Islet precursor cell (in vitro differentiated cells): Measurements from ENCODE around the gene ERCC1.
"Not testable (repeated sequence)": the region's sequence is repeated elsewhere in the genome, so short reads cannot be mapped to it uniquely, and the experiment has no call there.

ENCODE experiments used
- DNase-seq: peaks from one replicate; pipeline ENCODE4 v3.0.0-alpha.2; 2018

The ERCC1 gene

GRCh38 chr19:45428384-45429231 is 4.9 kb upstream of the ERCC1 start:
- peak; percentile 73 for DNase-seq

- DNase-seq, result peak; percentile 97
These were observed 708 bp upstream of the ERCC1 start for GRCh38 chr19:45424191-45425058.

- no peak for DNase-seq
These were observed 606 bp downstream of the ERCC1 start for GRCh38 chr19:45423033-45423588.

DNA sequence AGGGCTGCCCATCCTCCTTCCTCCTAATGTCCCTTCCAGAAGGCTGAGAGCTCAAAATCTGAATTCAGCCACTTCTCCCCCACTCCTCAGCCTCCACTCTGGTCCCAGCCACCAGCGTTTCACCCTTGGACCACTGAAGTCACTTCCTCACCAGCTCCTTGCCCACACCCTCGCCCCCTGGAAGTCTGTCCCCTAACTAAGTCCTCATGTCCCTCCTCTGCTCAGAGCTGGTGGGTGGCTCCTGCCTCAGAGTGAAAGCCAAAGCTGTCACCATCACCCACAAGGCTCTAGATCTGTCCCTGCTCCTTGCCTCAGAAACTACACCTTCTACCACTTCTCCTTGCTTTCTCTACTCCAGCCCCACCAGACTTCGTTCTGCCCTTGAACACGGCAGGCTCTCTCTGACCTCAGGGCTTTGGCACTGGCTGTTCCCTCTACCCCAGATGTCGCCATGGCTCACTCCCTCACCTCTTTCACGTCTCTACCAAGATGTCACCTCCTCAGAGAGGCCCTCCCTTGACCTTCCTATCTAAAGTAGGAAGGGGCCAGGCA is 1.7 kb downstream of the ERCC1 start:
- no peak for DNase-seq

GRCh38 chr19:45420871-45421270 is 2.8 kb downstream of the ERCC1 start:
- no peak for DNase-seq

- DNase-seq, result no peak
These were observed 3.4 kb downstream of the ERCC1 start for GRCh38 chr19:45420356-45420755.

GRCh38 chr19:45419895-45420294 is 3.8 kb downstream of the ERCC1 start:
- DNase-seq, result no peak

DNA sequence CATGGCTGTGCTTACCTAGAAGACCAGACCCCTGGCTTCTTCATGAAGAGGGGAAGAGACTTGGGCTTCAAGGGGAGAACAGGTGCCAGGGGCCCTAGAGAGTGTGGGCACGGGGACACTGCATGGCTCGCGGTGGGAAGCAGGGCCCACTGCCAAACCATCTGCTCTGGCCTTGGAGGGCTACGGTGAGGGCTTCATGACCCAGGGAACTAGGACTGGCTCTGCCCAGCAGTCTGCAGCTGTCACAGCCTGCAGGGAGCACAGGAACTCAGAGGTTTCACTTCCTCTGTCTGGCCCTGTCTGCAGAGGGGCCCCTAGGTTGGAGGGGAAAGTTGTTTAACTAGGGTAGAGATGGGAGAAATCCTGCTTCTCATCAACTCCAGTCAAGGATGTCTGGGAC is 4.3 kb downstream of the ERCC1 start:
- no peak for DNase-seq

DNA sequence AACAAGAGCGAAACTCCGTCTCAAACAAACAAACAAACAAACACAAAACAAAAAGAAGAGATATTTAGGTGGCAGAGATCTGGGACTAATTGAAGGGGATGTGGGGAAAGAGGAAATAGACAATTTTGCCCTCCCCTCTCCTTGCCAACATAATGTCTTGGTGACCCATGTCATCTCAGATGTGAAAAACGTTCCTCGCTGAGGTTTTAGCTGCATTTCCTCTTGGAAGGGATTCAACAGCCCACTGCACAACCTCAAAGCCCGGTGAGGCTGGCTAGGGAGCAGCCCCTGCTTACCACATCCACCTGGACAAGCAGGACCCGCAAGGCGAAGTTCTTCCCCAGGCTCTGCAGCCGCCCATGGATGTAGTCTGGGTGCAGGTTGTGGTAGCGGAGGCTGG is 4.9 kb downstream of the ERCC1 start:
- DNase-seq, result no peak

DNA sequence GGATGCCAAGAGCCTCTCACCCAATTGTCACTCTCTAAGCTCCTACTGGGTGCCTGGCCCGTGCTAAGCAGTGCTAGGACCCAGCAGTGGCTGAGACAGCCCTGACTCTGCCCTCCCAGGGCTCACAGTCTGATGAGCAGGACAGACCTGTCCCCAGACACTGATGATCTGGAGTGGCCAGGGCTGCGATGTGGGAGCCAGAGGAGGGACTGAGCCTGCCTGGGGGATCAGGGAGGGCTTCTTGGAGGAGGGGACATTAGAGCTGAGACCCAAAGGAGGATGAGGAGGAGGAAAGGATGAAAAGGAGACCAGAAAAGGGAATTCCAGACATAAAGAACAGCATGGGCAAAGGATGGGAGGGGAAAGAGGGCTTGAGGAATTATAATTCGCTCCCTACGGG is 6.6 kb downstream of the ERCC1 start:
- no peak for DNase-seq

DNA sequence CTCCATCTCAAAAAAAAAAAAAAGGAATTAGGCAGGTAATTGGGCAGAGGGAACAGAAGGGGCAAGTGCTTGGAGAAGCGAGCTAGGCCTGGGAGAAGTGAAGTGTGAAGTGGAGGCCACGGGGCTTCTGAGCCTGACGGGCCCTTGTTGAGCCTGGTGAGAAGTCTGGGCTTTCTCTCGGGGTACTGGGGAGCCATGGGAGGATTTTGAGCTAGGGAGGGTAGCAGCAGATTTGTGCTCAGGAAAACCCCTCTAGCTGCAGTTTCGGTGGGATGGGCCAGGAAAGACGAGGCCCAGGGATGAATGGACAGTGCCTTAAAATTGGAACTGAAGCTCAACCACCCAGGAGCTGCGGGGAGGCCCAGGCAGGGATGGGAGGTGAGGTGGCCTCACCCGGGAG is 9.2 kb downstream of the ERCC1 start:
- DNase-seq, result no peak

GRCh38 chr19:45413497-45413896 is 10.2 kb downstream of the ERCC1 start:
- no peak for DNase-seq

DNA sequence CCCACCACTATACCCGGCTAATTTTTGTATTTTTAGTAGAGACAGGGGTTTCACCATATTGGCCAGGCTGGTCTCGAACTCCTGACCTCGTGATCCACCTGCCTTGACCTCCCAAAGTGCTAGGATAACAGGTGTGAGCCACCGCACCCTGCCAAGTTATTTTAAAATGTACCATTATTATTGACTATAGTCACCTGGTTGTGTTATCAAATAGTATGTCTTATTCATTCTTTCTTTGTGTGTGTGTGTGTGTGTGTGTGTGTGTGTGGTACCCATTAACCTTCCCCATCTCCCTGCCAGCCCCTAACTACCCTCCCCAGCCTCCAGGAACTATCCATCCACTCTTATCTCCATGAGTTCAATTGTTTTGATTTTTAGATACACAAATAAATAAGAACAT is 13.4 kb downstream of the ERCC1 start:
- not testable (repeated sequence) for DNase-seq

- no peak for DNase-seq
These were observed 14.2 kb downstream of the ERCC1 start for GRCh38 chr19:45409557-45409920.

DNA sequence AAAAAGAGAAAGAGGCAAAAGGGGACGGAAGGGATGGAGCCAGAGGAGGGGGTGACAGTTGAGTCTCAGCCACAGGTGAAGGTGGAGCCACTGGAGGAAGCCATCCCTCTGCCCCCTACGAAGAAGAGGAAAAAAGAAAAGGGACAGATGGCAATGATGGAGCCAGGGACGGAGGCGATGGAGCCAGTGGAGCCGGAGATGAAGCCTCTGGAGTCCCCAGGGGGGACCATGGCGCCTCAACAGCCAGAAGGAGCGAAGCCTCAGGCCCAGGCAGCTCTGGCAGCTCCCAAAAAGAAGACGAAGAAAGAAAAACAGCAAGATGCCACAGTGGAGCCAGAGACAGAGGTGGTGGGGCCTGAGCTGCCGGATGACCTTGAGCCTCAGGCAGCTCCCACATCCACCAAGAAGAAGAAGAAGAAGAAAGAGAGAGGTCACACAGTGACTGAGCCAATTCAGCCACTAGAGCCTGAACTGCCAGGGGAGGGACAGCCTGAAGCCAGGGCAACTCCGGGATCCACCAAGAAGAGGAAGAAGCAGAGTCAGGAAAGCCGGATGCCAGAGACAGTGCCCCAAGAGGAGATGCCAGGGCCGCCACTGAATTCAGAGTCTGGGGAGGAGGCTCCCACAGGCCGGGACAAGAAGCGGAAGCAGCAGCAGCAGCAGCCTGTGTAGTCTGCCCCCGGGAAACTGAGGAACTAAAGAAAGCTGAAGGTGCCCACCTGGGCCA is 14.7 kb downstream of the ERCC1 start:
- no peak for DNase-seq

DNA sequence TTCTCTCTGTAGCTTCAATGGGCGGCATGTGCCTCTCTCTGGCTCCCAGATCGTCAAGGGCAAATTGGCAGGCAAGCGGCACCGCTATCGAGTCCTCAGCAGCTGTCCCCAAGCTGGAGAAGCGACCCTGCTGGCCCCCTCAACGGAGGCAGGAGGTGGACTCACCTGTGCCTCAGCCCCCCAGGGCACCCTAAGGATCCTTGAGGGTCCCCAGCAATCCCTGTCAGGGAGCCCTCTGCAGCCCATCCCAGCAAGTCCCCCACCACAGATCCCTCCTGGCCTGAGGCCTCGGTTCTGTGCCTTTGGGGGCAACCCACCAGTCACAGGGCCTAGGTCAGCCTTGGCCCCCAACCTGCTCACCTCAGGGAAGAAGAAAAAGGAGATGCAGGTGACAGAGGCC is 15.6 kb downstream of the ERCC1 start:
- no peak for DNase-seq

DNA sequence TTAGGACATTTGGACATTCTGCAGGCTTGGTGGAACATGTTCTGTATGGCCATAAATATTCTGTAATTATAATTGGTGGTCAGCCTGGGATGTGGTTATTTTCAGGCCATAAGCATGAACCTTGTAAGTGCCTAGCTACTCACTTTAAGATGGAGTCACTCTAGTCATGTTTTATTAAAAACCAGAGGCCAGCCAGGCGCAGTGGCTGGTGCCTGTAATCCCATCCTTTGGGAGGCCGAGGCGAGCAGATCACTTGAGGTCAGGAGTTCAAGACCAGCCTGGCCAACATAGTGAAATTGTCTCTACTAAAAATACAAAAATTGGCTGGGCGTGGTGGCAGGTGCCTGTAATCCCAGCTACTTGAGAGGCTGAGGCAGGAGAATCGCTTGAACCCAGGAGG is 16.1 kb downstream of the ERCC1 start:
- DNase-seq, result not testable (repeated sequence)

- no peak for DNase-seq
These were observed 16.7 kb downstream of the ERCC1 start for GRCh38 chr19:45407091-45407375.

GRCh38 chr19:45406226-45407090 is 17.3 kb downstream of the ERCC1 start, which contains the start of gene POLR1G:
Gene POLR1G (plus strand): TSS chr19:45406644. CDS start chr19:45406697, 53 bp downstream.
- DNase-seq, result peak; percentile 86

DNA sequence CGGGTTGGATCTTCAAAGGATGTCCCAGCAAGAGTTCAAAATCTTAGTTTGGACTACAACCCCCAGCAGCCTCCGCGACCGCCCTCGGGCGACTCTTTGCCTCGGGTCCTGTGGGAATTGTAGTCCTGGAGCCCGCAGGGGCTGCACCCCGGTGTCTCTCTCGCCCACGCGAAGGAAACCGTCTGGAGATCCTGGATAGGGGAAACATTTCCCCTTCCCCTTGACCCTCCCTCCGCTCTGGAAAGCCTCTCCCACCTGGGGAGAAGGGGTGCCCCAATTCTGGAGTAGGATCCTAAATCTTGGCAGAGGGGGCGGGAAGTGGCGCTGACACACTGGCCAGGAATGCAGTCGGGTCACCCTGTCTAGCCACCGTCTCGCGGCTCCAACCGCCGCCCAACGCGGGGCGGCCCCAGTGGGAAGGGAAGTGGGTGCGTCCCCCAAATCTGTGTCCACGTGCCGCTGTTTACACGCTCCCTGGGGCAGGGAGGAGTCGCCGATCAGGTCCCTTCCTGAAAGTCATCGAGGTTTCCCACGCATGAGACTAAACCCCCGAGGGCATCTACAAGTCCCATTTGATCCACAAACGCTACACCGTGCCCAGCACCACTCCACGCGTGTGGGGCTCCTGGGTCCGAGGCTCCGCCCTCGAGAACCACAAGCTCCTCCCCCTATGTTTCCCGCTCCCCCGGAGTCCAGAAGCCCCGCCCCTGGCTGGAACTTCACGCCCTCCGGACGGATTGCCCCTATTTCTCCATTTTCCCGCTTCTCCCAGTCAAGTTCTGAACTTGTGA is 18.1 kb downstream of the ERCC1 start:
- DNase-seq, result peak; percentile 97
